Measurements from ENCODE around the gene UFSP1.
A peak's percentile ranks its signal among the peaks of the same experiment; 100 is the strongest.
"Not testable (repeated sequence)": the region's sequence is repeated elsewhere in the genome, so short reads cannot be mapped to it uniquely, and the experiment has no call there.

The UFSP1 gene

DNA sequence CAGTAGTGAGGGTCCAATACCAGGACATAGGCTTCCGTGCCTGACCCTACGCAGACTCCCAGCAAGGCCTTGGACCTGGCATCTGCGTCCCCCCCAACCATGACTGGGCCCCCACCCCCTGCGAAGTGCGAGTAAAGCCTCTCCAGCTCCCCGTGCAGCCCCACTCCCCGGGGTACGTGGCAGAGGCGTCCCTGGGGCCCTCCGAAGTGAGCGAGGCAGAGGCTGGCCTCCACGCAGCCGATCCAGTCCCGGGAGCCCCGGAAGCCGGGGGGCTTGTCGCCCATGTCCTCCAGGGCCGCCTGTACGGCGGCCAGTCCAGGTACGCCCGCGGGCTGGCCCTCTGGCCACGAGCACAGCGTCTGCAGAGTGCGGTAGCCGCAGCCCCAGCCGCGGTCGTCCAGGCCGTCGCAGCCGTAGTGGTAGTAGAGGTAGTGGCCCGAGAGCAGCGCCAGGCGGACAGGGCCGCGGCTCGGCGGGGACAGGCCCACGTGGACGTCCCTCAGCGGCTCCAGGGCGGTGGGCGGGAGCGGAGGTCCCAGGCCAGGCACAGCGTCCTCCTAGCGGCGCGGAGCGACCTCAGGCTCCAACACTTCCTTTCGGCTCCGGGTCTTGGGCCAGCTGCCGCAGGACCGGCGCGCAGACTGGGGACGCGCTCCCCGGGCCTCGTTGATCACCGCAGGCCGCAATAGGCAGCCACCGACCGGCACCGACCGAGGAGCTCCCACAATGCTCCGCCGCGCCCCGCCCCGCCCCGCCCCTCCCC is at the start of gene UFSP1:
Gene UFSP1, minus strand, starts transcription at position 728 of the 763 bp plus-strand sequence. Its CDS starts 444 bp downstream, at position 284.
- no peak for DNase-seq

DNA sequence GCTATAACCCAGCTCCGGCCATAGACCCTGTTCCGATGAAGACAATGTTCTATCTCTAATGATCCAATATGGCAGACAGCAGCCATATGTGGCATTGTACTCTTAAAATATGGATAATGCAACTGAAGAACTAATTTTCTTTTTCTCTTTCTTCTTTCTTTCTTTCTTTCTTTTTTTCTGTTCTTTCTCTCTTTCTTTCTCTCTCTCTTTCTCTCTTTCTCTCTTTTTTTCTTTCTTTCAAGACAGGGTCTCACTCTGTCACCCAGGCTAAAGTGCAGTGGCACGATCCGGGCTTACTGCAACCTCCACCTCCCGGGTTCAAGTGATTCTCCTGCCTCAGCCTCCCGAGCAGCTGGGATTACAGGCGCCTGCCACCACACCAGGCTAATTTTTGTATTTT is 46.7 kb upstream of the UFSP1 start:
- not testable (repeated sequence) for DNase-seq

DNA sequence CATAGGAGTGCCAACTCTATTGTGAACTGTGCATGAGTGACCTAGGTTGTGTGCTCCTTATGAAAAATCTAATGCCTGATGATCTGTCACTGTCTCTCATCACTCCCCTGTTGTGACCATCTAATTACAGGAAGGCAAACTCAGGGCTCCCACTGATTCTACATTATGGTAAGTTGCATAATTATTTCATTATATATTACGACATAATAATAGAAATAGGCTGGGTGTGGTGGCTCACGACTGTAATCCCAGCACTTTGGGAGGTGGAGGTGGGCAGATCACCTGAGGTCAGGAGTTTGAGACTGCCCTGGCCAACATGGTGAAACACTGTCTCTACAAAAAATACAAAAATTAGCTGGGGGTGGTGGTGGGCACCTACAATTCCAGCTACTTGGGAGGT is 45.9 kb upstream of the UFSP1 start:
- DNase-seq: not testable (repeated sequence)

DNA sequence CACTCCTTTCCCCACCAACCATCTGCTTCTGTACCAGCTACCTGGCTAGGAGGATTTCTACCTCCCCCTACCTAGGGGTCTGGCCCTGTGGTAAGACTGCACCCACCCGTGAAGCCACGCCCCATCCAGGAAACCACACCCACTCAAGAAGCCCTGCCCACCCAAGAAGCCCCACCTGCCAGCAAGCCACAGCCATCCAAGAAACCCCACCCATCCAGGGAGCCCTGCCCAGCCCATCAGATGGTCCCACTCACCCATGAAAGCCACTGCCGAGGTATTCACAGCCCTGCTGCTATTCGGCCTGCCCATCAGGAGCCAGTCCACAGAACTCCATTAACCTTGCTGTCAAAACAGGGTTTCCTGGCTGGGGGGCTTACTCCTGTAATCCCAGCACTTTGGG is 44.2 kb upstream of the UFSP1 start:
- no peak for DNase-seq

DNA sequence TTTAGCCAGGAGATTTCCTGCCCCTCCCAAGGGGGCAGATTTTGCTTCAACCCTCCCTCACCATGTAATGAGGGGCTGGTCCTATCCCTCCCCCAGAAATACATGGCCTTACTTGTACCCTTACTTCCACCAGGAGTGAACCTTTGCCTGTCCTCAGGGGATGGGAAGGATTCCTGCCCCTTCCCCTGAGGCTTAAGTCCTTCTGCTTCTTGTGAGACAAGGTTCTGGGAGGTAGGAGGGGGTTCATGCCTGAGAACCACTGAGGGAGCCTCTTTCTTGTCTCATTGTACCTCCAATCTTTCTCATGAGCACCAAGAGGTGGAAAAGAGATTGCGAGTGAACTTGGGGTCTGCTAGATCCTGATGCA is 40.3 kb upstream of the UFSP1 start:
- no peak for DNase-seq

DNA sequence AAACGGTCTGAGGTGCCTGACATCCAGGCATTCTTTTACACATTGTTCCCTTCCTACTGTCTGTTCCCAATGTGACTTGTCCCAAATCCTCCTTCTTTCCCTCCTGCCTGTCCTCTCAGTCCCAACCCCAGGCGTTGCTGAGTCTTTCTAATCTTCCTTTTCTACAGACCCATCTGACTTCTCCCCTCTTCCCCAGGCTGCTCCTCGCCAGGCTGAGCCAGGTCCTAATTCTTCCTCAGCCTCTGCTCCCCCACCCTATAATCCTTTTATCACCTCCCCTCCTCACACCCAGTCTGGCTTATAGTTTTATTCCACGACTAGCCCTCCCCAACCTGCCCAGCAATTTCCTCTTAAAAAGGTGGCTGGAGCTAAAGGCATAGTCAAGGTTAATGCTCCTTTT is 34.1 kb upstream of the UFSP1 start:
- DNase-seq: not testable (repeated sequence)

DNA sequence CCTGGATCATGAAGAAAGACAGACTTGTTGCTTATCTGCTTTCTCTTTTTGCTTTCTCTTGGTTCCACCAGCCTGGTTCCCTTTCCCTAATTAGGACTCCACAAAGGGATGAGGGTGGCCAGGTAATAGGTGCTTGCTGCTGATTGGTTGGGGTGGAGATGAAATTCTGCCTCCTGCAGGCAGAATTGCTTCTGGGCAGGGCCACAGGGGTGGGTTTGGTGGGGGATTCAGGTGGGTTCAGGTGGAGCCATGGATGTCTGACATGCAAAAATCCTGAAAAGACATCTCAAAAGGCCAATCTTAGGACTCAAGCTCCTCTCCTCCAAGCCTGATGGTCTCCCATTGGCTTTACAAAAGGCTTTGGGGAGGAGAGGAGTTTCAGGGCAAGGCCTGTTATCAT is 31.5 kb upstream of the UFSP1 start:
- no peak for DNase-seq

DNA sequence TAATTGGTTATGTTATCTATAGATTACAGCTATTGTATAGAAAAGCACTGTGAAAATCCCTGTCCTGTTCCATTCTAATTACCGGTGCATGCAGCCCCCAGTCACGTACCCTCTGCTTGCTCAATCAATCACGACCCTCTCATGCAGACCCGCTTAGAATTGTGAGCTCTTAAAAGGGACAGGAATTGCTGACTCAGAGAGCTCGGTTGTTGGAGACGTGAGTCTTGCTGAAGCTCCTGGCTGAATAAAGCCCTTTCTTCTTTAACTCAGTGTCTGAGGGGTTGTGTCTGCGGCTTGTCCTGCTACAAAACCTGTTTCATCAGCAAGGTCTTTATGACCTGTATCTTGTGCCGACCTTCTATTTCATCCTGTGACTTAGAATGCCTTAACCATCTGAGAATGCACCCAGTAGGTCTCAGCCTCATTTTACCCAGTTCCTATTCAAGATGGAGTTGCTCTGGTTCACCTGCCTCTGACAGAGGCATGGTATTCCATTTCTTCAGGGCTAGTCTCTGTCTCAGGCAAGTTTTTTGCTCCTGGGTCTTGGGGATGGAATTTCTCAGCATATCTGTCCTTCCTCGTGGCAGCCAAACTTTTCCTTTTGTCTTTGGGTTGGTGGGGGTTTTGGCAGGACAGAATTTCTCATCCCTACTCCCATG is 30.4 kb upstream of the UFSP1 start:
- DNase-seq: not testable (repeated sequence)

DNA sequence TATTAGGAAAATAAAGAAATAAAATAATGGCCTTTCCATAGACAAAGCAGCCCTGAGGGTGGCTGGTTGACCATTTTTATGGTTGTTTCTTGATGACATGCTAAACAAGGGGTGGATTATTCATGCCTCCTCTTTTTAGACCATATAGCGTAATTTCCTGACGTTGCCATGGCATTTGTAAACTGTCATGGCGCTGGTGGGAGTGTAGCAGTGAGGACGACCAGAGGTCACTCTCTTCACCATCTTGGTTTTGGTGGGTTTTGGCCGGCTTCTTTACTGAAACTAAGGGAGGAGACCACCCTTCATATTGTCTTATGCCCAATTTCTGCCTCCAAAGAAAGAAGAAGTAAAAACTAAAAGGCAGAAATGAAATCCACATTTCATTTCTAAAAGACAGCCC is 29.8 kb upstream of the UFSP1 start:
- not testable (repeated sequence) for DNase-seq

DNA sequence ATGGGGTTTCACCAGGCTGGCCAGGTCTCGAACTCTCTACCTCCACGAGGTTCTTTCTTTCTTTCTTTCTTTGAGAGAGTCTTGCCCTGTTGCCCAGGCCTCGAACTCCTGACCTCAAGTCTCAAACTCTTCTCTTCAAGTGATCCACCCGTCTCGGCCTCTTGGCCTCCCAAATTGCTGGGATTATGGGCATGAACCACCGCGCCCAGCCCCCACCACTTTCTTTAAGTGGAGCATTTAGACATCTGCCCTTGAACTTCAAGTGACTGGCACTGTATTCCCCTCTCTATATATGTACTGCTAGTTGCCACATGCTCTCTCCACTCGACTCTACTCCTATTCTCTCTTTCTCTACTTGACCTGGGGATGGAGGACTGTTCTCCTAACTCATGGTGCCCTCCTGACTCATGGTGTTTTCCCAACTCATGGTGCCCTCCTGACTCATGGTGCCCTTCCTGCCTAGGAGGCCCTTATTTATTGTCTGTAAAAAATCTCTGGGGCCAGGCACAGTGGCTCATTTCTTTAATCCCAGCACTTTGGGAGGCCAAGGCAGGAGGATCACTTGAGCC is 25.4 kb upstream of the UFSP1 start:
- no peak for DNase-seq

DNA sequence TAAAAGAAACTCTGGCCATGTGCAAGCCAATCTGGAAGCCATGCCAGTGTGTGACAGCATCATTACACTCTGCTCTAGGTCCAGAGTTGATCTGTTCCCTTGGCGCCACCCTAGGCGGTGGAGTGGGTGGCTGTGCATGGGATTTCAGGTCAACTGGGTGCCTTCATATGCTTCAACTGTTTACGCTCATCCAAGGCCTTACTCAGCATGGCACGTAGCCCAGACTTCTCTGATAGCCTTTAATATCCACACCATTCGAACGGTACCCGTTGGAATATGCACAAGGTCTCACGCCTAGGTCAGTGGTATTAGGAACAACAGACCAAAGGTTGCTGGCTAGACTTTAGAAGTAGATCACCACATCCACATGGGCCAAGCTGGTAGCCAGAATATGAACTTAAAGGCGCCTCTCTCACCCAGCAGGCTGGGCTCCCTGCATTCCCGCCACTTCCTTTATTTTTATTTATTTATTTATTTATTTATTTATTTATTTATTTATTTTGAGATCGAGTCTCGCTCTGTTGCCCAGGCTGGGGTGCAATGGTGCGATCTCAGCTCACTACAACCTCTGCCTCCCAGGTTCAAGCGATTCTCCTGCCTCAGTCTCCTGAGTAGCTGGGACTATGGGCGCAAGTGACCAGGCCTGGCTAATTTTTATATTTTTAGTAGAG is 24.8 kb upstream of the UFSP1 start:
- DNase-seq: no peak

DNA sequence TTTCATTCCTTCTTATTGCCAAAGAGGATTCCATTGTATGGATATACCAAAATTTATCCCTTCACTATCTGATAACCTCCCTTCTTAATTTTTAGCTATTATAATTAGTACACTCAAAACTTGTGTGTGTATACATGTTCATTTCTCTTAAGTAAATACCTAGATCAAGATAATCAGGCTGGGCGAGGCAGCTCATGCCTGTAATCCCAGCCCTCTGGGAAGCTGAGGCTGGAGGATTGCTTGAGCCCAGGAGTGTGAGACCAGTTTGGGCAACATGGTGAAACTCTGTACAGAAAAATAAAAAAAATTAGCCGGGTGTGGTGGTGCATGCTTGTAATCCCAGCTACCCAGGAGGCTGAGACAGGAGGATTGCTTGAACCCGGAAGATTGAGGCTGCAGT is 22.0 kb upstream of the UFSP1 start:
- DNase-seq: no peak

DNA sequence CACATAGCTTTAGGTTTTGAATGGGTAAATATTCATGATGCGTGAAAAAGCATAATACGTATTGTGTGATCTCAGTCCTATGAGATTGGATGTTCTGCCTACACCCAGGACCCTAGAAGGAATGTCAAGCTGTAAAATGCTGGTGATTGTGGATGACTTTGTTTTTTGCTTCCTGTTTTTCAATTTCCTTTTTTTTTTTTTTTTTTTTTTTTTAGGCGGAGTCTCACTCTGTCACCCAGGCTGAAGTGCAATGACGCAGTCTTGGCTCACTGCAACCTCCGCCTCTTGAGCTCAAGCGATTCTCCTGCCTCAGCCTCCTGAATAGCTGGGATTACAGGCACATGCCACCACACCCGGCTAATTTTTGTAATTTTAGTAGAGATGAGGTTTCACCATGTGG is 20.9 kb upstream of the UFSP1 start:
- DNase-seq: not testable (repeated sequence)

DNA sequence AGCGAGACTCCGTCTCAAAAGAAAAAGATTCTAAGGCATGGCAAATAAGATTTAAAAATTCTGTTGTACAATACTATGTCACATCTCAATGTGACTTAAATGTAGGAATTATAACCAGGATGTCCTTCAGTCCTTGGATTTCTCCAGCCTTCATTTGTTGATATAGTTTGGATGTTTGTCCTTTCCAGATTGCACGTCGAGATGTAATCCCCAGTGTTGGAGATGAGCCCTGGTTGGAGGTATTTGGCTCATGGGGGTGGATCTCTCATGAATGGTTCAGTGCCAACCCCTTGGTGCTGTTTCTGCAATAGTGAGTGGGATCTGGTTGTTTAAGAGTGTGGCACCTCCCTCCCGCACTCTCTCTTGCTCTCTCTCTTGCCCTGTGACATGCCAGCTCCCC is 19.0 kb upstream of the UFSP1 start:
- DNase-seq: no peak

DNA sequence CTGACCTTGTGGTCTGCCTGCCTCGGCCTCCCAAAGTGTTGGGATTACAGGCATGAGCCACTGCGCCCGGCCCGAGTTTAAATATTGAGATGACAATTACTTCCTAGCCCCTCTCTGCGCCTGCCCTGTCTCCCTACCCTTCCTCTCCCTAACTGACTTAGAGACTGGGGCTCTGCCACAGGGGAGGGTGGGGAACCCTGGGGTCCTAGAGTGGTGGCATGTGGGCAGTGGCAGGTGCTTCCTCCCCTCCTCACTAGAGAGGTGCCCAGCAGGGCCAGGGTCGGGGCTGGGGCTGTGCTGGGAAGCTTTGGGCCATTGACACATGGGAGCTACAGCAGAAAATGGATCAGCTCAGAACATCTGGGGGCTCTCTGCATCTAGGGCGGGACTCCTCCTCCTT is 13.1 kb upstream of the UFSP1 start:
- DNase-seq: no peak

DNA sequence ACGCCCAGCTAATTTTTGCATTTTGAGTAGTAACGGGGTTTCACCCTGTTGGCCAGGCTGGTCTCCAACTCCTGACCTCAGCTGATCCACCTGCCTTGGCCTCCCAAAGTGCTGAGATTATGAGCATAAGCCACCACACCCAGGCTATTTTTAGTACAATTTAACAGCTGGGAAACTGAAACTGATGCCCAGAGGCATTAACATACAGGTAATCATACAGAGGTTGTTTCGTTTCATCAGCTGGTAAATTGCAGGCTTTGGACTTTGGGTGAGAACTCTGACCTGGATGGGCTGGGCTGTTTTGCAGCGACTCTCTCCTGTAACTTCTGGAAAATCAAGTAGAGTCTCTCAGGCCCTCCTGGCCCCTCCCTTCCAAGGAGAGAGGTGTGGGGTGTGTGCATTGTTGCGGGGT is 12.4 kb upstream of the UFSP1 start:
- no peak for DNase-seq

DNA sequence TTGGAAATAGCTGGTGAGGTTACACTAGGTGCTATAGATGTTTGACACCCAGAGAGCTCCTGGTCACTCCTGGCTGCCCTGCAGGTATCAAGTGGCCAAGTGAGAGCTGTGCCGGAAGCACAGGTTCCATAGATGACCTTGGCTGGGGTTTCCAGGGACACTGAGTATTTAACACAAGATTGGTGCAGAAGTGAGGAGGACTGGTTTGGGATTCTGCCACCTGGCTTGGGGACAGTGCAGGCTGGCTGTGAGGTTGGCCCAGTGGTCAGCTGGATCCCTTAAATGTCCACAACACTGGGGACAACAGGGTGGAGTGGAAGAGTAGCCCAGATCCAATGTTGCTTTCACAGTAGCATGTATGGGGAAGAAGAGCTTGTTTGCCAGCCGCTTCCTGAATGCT is 11.5 kb upstream of the UFSP1 start:
- no peak for DNase-seq

DNA sequence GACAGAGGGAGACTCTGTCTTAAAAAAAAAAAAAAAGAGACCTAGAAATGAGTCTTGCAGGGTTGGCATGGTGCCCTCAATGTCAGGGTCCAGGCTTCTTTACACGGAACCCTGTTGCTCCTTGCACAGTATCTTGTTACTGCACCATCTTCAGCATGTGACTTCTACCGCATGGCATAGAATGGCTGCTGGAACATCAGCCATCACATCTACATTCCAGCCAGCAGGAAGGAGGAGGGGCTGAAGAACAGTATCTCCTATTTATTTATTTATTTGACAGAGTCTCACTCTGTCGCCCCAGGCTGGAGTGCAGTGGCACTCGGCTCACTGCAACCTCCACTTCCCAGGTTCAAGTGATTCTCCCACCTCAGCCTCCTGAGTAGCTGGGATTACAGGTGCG is 9.9 kb upstream of the UFSP1 start:
- DNase-seq: no peak

DNA sequence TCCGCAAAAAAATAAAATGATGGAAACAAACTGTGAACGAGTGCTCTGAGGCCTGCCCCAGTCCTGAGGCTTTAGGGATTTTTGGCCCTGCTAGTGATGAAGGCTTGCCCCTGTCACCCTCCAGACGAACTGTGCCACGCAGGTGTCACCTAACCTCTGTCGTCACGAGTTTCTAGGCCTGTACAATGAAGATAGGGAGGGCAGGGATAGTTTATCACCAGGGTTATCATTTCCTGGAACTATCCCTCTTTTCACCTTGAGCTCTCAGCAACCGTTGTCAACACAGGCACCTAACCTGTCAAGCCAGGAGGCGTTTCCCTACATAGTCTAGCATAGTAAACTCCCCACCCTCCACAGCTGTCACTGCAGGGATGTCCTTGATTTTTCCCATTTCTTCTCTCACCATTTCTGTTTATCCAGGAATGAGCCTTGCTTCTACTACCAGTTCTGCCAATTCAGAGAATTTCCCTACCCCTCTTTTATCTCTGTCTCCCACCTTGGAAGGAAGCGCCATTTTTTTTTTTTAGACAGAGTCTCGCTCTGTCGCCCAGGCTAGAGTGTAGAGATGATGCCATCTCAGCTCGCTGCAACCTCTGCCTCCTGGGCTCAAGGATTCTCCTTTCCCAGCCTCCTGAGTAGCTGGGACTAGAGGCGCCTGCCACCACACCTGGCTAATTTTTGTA is 8.4 kb upstream of the UFSP1 start:
- peak; percentile 18 for DNase-seq

DNA sequence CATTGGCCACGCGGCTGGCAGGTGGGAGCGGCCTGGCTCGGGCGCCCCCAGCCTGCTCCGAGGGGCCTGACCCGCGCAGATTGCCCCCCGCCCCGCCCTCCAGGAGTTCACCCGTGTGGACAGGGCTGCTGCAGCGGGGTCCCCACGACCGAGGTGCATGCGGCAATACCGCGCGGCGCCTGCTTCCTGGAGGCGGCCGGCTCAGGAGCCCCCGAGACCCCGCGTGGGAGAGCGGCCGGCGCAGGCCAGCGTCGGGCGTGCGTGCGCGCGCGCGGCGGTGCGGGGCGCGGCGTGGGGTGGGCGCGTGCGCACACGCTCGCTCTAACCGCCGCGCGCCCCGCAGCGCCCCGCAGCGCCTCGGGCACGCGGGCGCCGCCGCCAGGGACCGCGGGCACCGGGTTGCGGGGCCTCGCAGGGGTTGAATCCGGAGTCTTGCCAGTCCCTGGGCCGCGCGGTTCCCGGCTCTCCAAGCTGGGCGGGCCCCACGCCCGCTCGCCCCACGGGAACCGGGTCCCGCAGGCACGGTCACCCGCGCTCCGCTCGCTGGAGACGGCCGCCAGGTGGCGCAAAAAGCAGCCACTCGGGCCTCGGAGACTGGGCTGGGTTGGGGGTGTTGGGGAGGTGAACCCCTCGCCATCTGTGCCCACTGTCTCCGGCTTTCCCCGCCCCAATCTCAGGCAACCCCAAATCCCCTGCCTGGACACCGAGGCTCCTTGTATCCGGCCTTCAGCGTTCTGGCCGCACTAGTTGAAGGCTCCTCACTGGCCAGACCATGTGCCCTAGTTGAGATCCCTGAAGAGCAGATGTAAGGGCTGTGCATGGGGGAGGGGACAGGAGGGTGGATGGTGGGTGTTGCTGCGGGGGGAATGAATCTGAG is 7.5 kb upstream of the UFSP1 start:
- DNase-seq: peak; percentile 29

DNA sequence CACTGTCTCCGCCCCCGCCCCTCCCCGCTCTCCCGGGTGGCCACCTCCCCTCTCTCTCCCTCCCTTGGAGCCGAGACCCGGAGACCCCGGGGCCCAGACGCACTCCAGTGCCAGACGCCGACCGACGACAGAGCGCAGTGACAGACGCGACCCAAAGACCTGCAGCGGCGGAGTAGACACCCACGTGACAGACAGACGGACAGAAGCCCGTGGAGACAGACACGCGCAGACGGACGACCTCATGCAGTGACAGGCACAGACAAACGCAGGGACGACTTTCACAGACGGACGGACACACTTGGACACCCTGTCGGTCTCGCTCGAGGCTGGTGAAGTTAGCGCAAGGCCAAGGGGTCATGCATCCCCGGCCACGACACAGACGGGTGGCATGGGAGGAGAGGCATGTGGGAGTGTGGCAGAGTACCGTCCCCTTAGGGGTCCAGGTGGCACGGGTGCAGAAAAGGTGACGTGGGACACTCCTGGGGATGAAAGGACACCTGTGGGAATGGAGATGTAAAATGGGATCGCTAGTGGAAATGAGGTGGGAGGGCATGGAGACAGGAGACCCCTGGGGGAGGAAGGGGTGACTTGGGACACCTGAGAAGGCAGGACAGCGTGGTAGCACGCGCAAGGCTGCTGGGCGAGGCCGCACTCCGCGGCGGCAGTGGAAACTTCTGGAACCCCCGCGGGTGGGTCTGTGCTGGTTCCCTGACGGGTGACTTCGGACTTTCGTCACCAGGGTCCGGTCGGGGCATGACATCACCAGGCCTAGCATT is 6.6 kb upstream of the UFSP1 start:
- peak; percentile 73 for DNase-seq

DNA sequence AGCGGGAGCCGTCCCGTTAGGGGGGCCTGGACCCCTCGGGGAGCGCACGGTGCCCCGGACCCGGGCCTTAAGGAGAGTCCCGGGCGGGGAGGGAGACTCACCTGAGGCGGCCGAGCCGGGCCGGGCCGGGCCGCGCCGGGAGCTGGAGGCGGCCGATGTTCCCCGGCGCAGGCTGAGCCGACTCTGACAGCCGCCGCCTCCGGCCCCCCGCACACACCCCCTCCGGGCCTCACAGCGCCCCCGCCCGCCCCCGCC is 6.1 kb upstream of the UFSP1 start, which contains the start of gene ACHE:
Gene ACHE, minus strand, starts transcription at position 188 of the 255 bp plus-strand sequence. CDS start 1,656 bp downstream, outside the sequence.
- DNase-seq: no peak

Measured in NCI-H2171 (cell line).